ENCODE data around the gene UQCC2.
A peak's percentile ranks its signal among the peaks of the same experiment; 100 is the strongest.

The UQCC2 gene

GRCh38 chr6:33709605-33710295 lies 1.8 kb downstream of the UQCC2 start:
- Mint-ChIP-seq H3K9me3 (ENCODE audit: low read depth) (no peaks in the 10 kb centered on the region), H3K27me3 (no peaks in the 10 kb centered on the region), H3K36me3 (peaks cover 15% of the 10 kb centered on the region), H3K27ac (peak overlapping the region; percentile 100), H3K4me3 (peak overlapping the region; percentile 97), H3K4me1 (ENCODE audit: low read depth) (peaks cover 37% of the 10 kb centered on the region)

GRCh38 chr6:33708516-33709204 lies 2.8 kb downstream of the UQCC2 start:
- no peaks in the 10 kb centered on the region for H3K9me3 Mint-ChIP-seq (ENCODE audit: low read depth)
- no peak overlapping the region for H3K27ac Mint-ChIP-seq
- H3K27me3 Mint-ChIP-seq: no peaks in the 10 kb centered on the region
- H3K4me3 Mint-ChIP-seq: peak overlapping the region; percentile 97
- H3K36me3 Mint-ChIP-seq: peaks cover 17% of the 10 kb centered on the region
- peaks cover 37% of the 10 kb centered on the region for H3K4me1 Mint-ChIP-seq (ENCODE audit: low read depth)

GRCh38 chr6:33707771-33708170 lies 3.7 kb downstream of the UQCC2 start:
- peaks cover 37% of the 10 kb centered on the region for H3K4me1 Mint-ChIP-seq (ENCODE audit: low read depth)
- no peak overlapping the region for H3K27ac Mint-ChIP-seq
- no peaks in the 10 kb centered on the region for H3K9me3 Mint-ChIP-seq (ENCODE audit: low read depth)
- no peaks in the 10 kb centered on the region for H3K27me3 Mint-ChIP-seq
- no peak overlapping the region for H3K4me3 Mint-ChIP-seq
- peaks cover 17% of the 10 kb centered on the region for H3K36me3 Mint-ChIP-seq

- Mint-ChIP-seq H3K4me1 (ENCODE audit: low read depth) (peaks cover 33% of the 10 kb centered on the region), H3K4me3 (no peak overlapping the region), H3K36me3 (peaks cover 17% of the 10 kb centered on the region), H3K27me3 (no peaks in the 10 kb centered on the region), H3K27ac (peak overlapping the region; percentile 61), H3K9me3 (ENCODE audit: low read depth) (no peaks in the 10 kb centered on the region)
Observed at GRCh38 chr6:33705955-33706725, 5.4 kb downstream of the UQCC2 start.

GRCh38 chr6:33705268-33705885 lies 6.1 kb downstream of the UQCC2 start:
- Mint-ChIP-seq H3K9me3 (ENCODE audit: low read depth) (no peaks in the 10 kb centered on the region), H3K36me3 (peaks cover 16% of the 10 kb centered on the region), H3K4me3 (no peak overlapping the region), H3K27me3 (no peaks in the 10 kb centered on the region), H3K4me1 (ENCODE audit: low read depth) (peaks cover 28% of the 10 kb centered on the region), H3K27ac (no peak overlapping the region)

GRCh38 chr6:33704215-33705066 lies 7.1 kb downstream of the UQCC2 start:
- peaks cover 10% of the 10 kb centered on the region for H3K36me3 Mint-ChIP-seq
- no peak overlapping the region for H3K4me3 Mint-ChIP-seq
- no peaks in the 10 kb centered on the region for H3K27me3 Mint-ChIP-seq
- no peaks in the 10 kb centered on the region for H3K9me3 Mint-ChIP-seq (ENCODE audit: low read depth)
- peaks cover 24% of the 10 kb centered on the region for H3K4me1 Mint-ChIP-seq (ENCODE audit: low read depth)
- H3K27ac Mint-ChIP-seq: no peak overlapping the region

- Mint-ChIP-seq H3K9me3 (ENCODE audit: low read depth) (no peaks in the 10 kb centered on the region), H3K36me3 (peaks cover 8% of the 10 kb centered on the region), H3K27me3 (no peaks in the 10 kb centered on the region)
Observed at GRCh38 chr6:33702345-33702977, 9.0 kb downstream of the UQCC2 start.

GRCh38 chr6:33700391-33701050 lies 11.0 kb downstream of the UQCC2 start:
- Mint-ChIP-seq H3K27me3 (no peaks in the 10 kb centered on the region), H3K4me1 (ENCODE audit: low read depth) (peaks cover 38% of the 10 kb centered on the region), H3K27ac (peak overlapping the region; percentile 46), H3K36me3 (peaks cover 9% of the 10 kb centered on the region), H3K9me3 (ENCODE audit: low read depth) (no peaks in the 10 kb centered on the region), H3K4me3 (no peak overlapping the region)

More at GRCh38 chr6:33702345-33702977, 9.0 kb downstream of the UQCC2 start:
- peaks cover 20% of the 10 kb centered on the region for H3K4me1 Mint-ChIP-seq (ENCODE audit: low read depth)
- no peak overlapping the region for H3K27ac Mint-ChIP-seq
- H3K4me3 Mint-ChIP-seq: no peak overlapping the region

GRCh38 chr6:33699739-33700138 lies 11.8 kb downstream of the UQCC2 start:
- H3K9me3 Mint-ChIP-seq (ENCODE audit: low read depth): no peaks in the 10 kb centered on the region
- no peaks in the 10 kb centered on the region for H3K27me3 Mint-ChIP-seq
- H3K4me3 Mint-ChIP-seq: no peak overlapping the region
- H3K27ac Mint-ChIP-seq: peak overlapping the region; percentile 46
- peaks cover 46% of the 10 kb centered on the region for H3K4me1 Mint-ChIP-seq (ENCODE audit: low read depth)
- peaks cover 9% of the 10 kb centered on the region for H3K36me3 Mint-ChIP-seq

- Mint-ChIP-seq H3K9me3 (ENCODE audit: low read depth) (no peaks in the 10 kb centered on the region), H3K4me3 (no peak overlapping the region), H3K36me3 (peaks cover 7% of the 10 kb centered on the region), H3K4me1 (ENCODE audit: low read depth) (peaks cover 52% of the 10 kb centered on the region), H3K27ac (no peak overlapping the region), H3K27me3 (no peaks in the 10 kb centered on the region)
Observed at GRCh38 chr6:33699131-33699530, 12.4 kb downstream of the UQCC2 start.

- Mint-ChIP-seq H3K4me3 (no peak overlapping the region), H3K4me1 (ENCODE audit: low read depth) (peaks cover 58% of the 10 kb centered on the region), H3K9me3 (ENCODE audit: low read depth) (no peaks in the 10 kb centered on the region), H3K27me3 (no peaks in the 10 kb centered on the region), H3K36me3 (peaks cover 9% of the 10 kb centered on the region), H3K27ac (peak overlapping the region; percentile 68)
Observed at GRCh38 chr6:33698494-33698893, 13.0 kb downstream of the UQCC2 start.

- H3K4me3 Mint-ChIP-seq: peak overlapping the region; percentile 6
- peak overlapping the region; percentile 94 for H3K27ac Mint-ChIP-seq
- H3K4me1 Mint-ChIP-seq (ENCODE audit: low read depth): peaks cover 65% of the 10 kb centered on the region
- no peaks in the 10 kb centered on the region for H3K27me3 Mint-ChIP-seq
- no peaks in the 10 kb centered on the region for H3K9me3 Mint-ChIP-seq (ENCODE audit: low read depth)
- peaks cover 10% of the 10 kb centered on the region for H3K36me3 Mint-ChIP-seq
Observed at GRCh38 chr6:33697845-33698244, 13.7 kb downstream of the UQCC2 start.

All from activated naive CD8-positive, alpha-beta T cell (primary cell).